Astrocyte of the spinal cord (primary cell): ENCODE data around the gene C6orf132.
A peak's percentile ranks its signal among the peaks of the same experiment; 100 is the strongest.

Source experiments
- DNase-seq: peaks from one replicate; pipeline ENCODE4 v3.0.0; 2011; ENCODE audit warnings: low read depth, low spot score
- H3K4me3 ChIP-seq: 2 replicates; pipeline ENCODE4 v1.5.1; 2011; ENCODE audit warnings: low read depth, mild to moderate bottlenecking, low read length, moderate library complexity
- CTCF ChIP-seq: IDR thresholded peaks from 2 replicates; pipeline ENCODE4 v1.5.1; 2012; ENCODE audit warnings: low read depth, mild to moderate bottlenecking, low read length, inconsistent platforms
- in situ Hi-C: cut with HindIII; loops from 2 replicates; pipeline ENCODE4 v1.10.0; 2017; ENCODE audit warnings: low sequenced_read_pairs

C6orf132 gene

GRCh38 chr6:42084889-42085288 lies 57.5 kb downstream of the C6orf132 start:
- in situ Hi-C loops, result no loop called here
- no peak for DNase-seq
- H3K4me3 ChIP-seq, result no peak overlapping the region
- peak; percentile 40 for TF ChIP-seq CTCF

DNA sequence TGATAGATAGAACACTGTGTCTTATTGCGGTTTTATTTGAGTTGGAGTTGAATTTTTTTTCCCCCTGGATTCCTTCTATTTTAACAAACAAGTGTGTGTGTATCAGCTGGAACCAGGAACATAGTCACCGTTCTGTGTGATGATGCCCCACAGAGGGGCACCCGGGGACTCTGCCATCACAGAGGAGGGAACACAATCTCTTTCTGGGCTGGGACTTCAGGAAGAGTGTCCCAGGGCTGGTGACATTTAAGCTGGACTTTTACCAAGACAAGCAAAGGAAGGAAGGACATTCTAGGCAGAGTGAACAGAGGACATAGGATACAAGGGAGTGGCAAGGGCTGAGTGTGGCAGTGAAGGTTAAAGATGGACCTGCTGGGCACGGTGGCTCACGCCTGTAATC lies 58.9 kb downstream of the C6orf132 start:
- no peak for DNase-seq
- TF ChIP-seq CTCF, result no peak
- H3K4me3 ChIP-seq, result no peak overlapping the region
- in situ Hi-C loops, result no loop called here

DNA sequence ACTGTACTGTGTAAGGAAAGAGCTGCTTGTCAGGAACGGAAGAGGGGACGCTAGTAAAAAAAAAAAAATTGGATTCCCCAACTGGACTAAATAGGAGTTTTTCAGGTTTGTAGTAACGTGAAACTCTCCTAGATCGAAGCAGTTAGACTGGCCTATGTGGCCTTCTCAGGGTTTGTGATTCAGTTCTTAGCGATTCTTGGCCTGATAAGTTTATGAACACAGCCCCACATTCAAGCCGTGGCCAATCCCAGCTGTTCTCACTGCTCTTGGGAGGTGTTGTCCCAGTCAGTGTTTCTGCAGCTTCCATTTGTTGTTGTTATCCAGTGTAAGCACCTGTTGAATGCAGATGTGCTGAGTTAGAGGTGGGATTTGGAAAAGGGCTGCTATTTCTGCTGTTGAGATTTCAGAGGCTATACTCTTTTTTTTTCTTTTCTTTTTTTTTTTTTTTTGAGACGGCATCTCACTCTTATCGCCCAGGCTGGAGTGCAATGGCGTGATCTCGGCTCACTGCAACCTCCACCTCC lies 62.4 kb downstream of the C6orf132 start:
- TF ChIP-seq CTCF, result no peak
- no peak overlapping the region for H3K4me3 ChIP-seq
- DNase-seq, result no peak
- in situ Hi-C loops, result no loop called here

- TF ChIP-seq CTCF, result no peak
- no peak for DNase-seq
- no peak overlapping the region for H3K4me3 ChIP-seq
- in situ Hi-C loops, result no loop called here
These were observed 64.0 kb downstream of the C6orf132 start for GRCh38 chr6:42078386-42078785.

- peak; percentile 76 for DNase-seq
- TF ChIP-seq CTCF, result peak; percentile 91
- in situ Hi-C loops, result no loop called here
- no peak overlapping the region for H3K4me3 ChIP-seq
These were observed 67.1 kb downstream of the C6orf132 start for GRCh38 chr6:42075159-42075838.

GRCh38 chr6:42073287-42073686 lies 69.1 kb downstream of the C6orf132 start:
- TF ChIP-seq CTCF, result no peak
- in situ Hi-C loops, result no loop called here

More at GRCh38 chr6:42073287-42073686, 69.1 kb downstream of the C6orf132 start:
- no peak overlapping the region for H3K4me3 ChIP-seq
- no peak for DNase-seq
